Measurements from ENCODE around the gene HDLBP.

DNA sequence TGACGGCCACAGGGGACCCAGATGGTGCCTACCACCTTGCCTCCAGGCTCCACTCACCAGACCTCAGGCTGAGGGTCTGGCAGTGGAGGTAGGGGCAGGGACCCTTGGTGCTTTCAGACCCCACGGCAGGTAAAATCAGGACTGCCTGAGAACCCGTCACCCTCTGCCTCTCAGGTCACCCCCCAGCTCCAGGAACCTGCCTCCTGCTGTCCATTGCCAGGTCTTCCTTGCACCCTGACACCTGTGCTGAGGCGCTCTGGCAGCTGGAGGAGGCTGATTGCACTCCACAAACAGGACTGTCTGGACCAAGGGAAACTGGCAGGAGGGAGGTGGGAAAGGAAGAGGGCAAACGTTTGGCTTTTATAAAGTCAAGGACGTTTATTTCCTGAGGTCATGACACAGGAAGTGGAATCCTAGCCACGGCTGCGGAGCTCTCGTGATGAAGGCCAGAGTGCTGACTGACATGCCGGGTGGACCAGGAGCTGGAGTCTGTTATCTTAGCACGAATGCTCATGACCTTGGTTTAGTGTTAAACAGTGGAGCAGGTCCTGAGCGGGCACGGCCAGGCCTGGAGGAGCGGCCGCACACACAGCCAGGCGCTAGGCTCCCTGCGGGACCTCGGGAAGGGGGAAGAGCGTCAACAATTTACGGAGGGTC, 86.5 kb downstream of the HDLBP start:
- no peak for TF ChIP-seq POLR2AphosphoS5 (IDR thresholded peaks at IDR 0.05; ENCODE audit: low read depth, low read length)
- no peak for TF ChIP-seq TAF1 (IDR thresholded peaks at IDR 0.05; ENCODE audit: borderline replicate concordance, low read depth, low read length)
- TF ChIP-seq POLR2A (IDR thresholded peaks at IDR 0.05; ENCODE audit: low read depth, low read length) = no peak

Measured in GM12892 (cell line).